ENCODE measurements around the gene ICOSLG.
"Not testable (repeated sequence)": the region's sequence is repeated elsewhere in the genome, so short reads cannot be mapped to it uniquely, and the experiment has no call there.

ICOSLG gene

GRCh38 chr21:44243980-44244379 lies 3.2 kb upstream of the ICOSLG start:
- peak; percentile 60 for ATAC-seq (ENCODE audit: insufficient read depth, low read depth)
- not testable (repeated sequence) for H3K27ac ChIP-seq (ENCODE audit: low read length); H3K79me2 ChIP-seq (ENCODE audit: insufficient read depth, low read length); H2AFZ ChIP-seq (ENCODE audit: low read depth, low read length); H3K27me3 ChIP-seq (ENCODE audit: insufficient read depth, low read length, poor library complexity); H3K4me2 ChIP-seq (ENCODE audit: insufficient read depth, low read length); H3K9ac ChIP-seq (ENCODE audit: low read depth, low read length); DNase-seq; H4K20me1 ChIP-seq (ENCODE audit: insufficient read depth, low read length); H3K9me3 ChIP-seq (ENCODE audit: insufficient read depth, low read length, severe bottlenecking); H3K4me3 ChIP-seq (ENCODE audit: low read depth in 1 of 2, low read length in 2 of 2); H3K36me3 ChIP-seq (ENCODE audit: insufficient read depth, low read length); H3K4me1 ChIP-seq (ENCODE audit: insufficient read depth, low read length)

- not testable (repeated sequence) for ATAC-seq (ENCODE audit: insufficient read depth, low read depth); H2AFZ ChIP-seq (ENCODE audit: low read depth, low read length); H3K9me3 ChIP-seq (ENCODE audit: insufficient read depth, low read length, severe bottlenecking); H3K27me3 ChIP-seq (ENCODE audit: insufficient read depth, low read length, poor library complexity); H4K20me1 ChIP-seq (ENCODE audit: insufficient read depth, low read length); DNase-seq; H3K79me2 ChIP-seq (ENCODE audit: insufficient read depth, low read length); H3K4me2 ChIP-seq (ENCODE audit: insufficient read depth, low read length); H3K27ac ChIP-seq (ENCODE audit: low read length); H3K4me3 ChIP-seq (ENCODE audit: low read depth in 1 of 2, low read length in 2 of 2); H3K9ac ChIP-seq (ENCODE audit: low read depth, low read length); H3K4me1 ChIP-seq (ENCODE audit: insufficient read depth, low read length); H3K36me3 ChIP-seq (ENCODE audit: insufficient read depth, low read length)
Measured at GRCh38 chr21:44241281-44241680, 538 bp upstream of the ICOSLG start.

- not testable (repeated sequence) for H3K4me2 ChIP-seq (ENCODE audit: insufficient read depth, low read length); H3K9ac ChIP-seq (ENCODE audit: low read depth, low read length); H3K27me3 ChIP-seq (ENCODE audit: insufficient read depth, low read length, poor library complexity); H3K9me3 ChIP-seq (ENCODE audit: insufficient read depth, low read length, severe bottlenecking); H2AFZ ChIP-seq (ENCODE audit: low read depth, low read length); H3K36me3 ChIP-seq (ENCODE audit: insufficient read depth, low read length); ATAC-seq (ENCODE audit: insufficient read depth, low read depth); H3K79me2 ChIP-seq (ENCODE audit: insufficient read depth, low read length); H4K20me1 ChIP-seq (ENCODE audit: insufficient read depth, low read length); H3K4me3 ChIP-seq (ENCODE audit: low read depth in 1 of 2, low read length in 2 of 2); H3K27ac ChIP-seq (ENCODE audit: low read length); DNase-seq; H3K4me1 ChIP-seq (ENCODE audit: insufficient read depth, low read length)
Measured at GRCh38 chr21:44240353-44240752, 390 bp downstream of the ICOSLG start.

GRCh38 chr21:44229561-44229960 lies 11.2 kb downstream of the ICOSLG start:
- H3K4me2 ChIP-seq (ENCODE audit: insufficient read depth, low read length); H3K4me3 ChIP-seq (ENCODE audit: low read depth in 1 of 2, low read length in 2 of 2); DNase-seq; H3K27ac ChIP-seq (ENCODE audit: low read length); H3K9ac ChIP-seq (ENCODE audit: low read depth, low read length); ATAC-seq (ENCODE audit: insufficient read depth, low read depth); H3K79me2 ChIP-seq (ENCODE audit: insufficient read depth, low read length); H3K36me3 ChIP-seq (ENCODE audit: insufficient read depth, low read length); H3K27me3 ChIP-seq (ENCODE audit: insufficient read depth, low read length, poor library complexity); H4K20me1 ChIP-seq (ENCODE audit: insufficient read depth, low read length); H3K4me1 ChIP-seq (ENCODE audit: insufficient read depth, low read length); H2AFZ ChIP-seq (ENCODE audit: low read depth, low read length); H3K9me3 ChIP-seq (ENCODE audit: insufficient read depth, low read length, severe bottlenecking): not testable (repeated sequence)

- not testable (repeated sequence) for H3K4me1 ChIP-seq (ENCODE audit: insufficient read depth, low read length); H3K36me3 ChIP-seq (ENCODE audit: insufficient read depth, low read length); H2AFZ ChIP-seq (ENCODE audit: low read depth, low read length); H4K20me1 ChIP-seq (ENCODE audit: insufficient read depth, low read length); H3K79me2 ChIP-seq (ENCODE audit: insufficient read depth, low read length); ATAC-seq (ENCODE audit: insufficient read depth, low read depth); H3K9me3 ChIP-seq (ENCODE audit: insufficient read depth, low read length, severe bottlenecking); H3K27ac ChIP-seq (ENCODE audit: low read length); DNase-seq; H3K9ac ChIP-seq (ENCODE audit: low read depth, low read length); H3K4me3 ChIP-seq (ENCODE audit: low read depth in 1 of 2, low read length in 2 of 2); H3K4me2 ChIP-seq (ENCODE audit: insufficient read depth, low read length); H3K27me3 ChIP-seq (ENCODE audit: insufficient read depth, low read length, poor library complexity)
Measured at GRCh38 chr21:44228109-44228508, 12.6 kb downstream of the ICOSLG start.

GRCh38 chr21:44227614-44228013 lies 13.1 kb downstream of the ICOSLG start:
- H4K20me1 ChIP-seq (ENCODE audit: insufficient read depth, low read length); H2AFZ ChIP-seq (ENCODE audit: low read depth, low read length); H3K27me3 ChIP-seq (ENCODE audit: insufficient read depth, low read length, poor library complexity); H3K9me3 ChIP-seq (ENCODE audit: insufficient read depth, low read length, severe bottlenecking); H3K9ac ChIP-seq (ENCODE audit: low read depth, low read length); H3K79me2 ChIP-seq (ENCODE audit: insufficient read depth, low read length); ATAC-seq (ENCODE audit: insufficient read depth, low read depth); DNase-seq; H3K4me3 ChIP-seq (ENCODE audit: low read depth in 1 of 2, low read length in 2 of 2); H3K4me1 ChIP-seq (ENCODE audit: insufficient read depth, low read length); H3K36me3 ChIP-seq (ENCODE audit: insufficient read depth, low read length); H3K27ac ChIP-seq (ENCODE audit: low read length); H3K4me2 ChIP-seq (ENCODE audit: insufficient read depth, low read length): not testable (repeated sequence)

- not testable (repeated sequence) for H3K4me3 ChIP-seq (ENCODE audit: low read depth in 1 of 2, low read length in 2 of 2); H3K36me3 ChIP-seq (ENCODE audit: insufficient read depth, low read length); H2AFZ ChIP-seq (ENCODE audit: low read depth, low read length); H3K9me3 ChIP-seq (ENCODE audit: insufficient read depth, low read length, severe bottlenecking); ATAC-seq (ENCODE audit: insufficient read depth, low read depth); H4K20me1 ChIP-seq (ENCODE audit: insufficient read depth, low read length); H3K27me3 ChIP-seq (ENCODE audit: insufficient read depth, low read length, poor library complexity); H3K79me2 ChIP-seq (ENCODE audit: insufficient read depth, low read length); H3K4me1 ChIP-seq (ENCODE audit: insufficient read depth, low read length); H3K9ac ChIP-seq (ENCODE audit: low read depth, low read length); H3K4me2 ChIP-seq (ENCODE audit: insufficient read depth, low read length); DNase-seq; H3K27ac ChIP-seq (ENCODE audit: low read length)
Measured at GRCh38 chr21:44225605-44226004, 15.1 kb downstream of the ICOSLG start.

- DNase-seq; H3K4me3 ChIP-seq (ENCODE audit: low read depth in 1 of 2, low read length in 2 of 2); H4K20me1 ChIP-seq (ENCODE audit: insufficient read depth, low read length); H3K36me3 ChIP-seq (ENCODE audit: insufficient read depth, low read length); H3K79me2 ChIP-seq (ENCODE audit: insufficient read depth, low read length); H3K4me2 ChIP-seq (ENCODE audit: insufficient read depth, low read length); H2AFZ ChIP-seq (ENCODE audit: low read depth, low read length); ATAC-seq (ENCODE audit: insufficient read depth, low read depth); H3K9me3 ChIP-seq (ENCODE audit: insufficient read depth, low read length, severe bottlenecking); H3K27ac ChIP-seq (ENCODE audit: low read length); H3K27me3 ChIP-seq (ENCODE audit: insufficient read depth, low read length, poor library complexity); H3K9ac ChIP-seq (ENCODE audit: low read depth, low read length); H3K4me1 ChIP-seq (ENCODE audit: insufficient read depth, low read length): not testable (repeated sequence)
Measured at GRCh38 chr21:44223334-44223733, 17.4 kb downstream of the ICOSLG start.

- not testable (repeated sequence) for H3K79me2 ChIP-seq (ENCODE audit: insufficient read depth, low read length); H3K9me3 ChIP-seq (ENCODE audit: insufficient read depth, low read length, severe bottlenecking); H3K4me1 ChIP-seq (ENCODE audit: insufficient read depth, low read length); H3K27ac ChIP-seq (ENCODE audit: low read length); H3K27me3 ChIP-seq (ENCODE audit: insufficient read depth, low read length, poor library complexity); H3K36me3 ChIP-seq (ENCODE audit: insufficient read depth, low read length); H3K4me3 ChIP-seq (ENCODE audit: low read depth in 1 of 2, low read length in 2 of 2); H2AFZ ChIP-seq (ENCODE audit: low read depth, low read length); ATAC-seq (ENCODE audit: insufficient read depth, low read depth); H3K9ac ChIP-seq (ENCODE audit: low read depth, low read length); DNase-seq; H4K20me1 ChIP-seq (ENCODE audit: insufficient read depth, low read length); H3K4me2 ChIP-seq (ENCODE audit: insufficient read depth, low read length)
Measured at GRCh38 chr21:44220674-44221073, 20.1 kb downstream of the ICOSLG start.

All from DND-41 (cell line).